Measurements from ENCODE around the gene GPRC6A.

GRCh38 chr6:116799945-116800344 is 28.9 kb downstream of the GPRC6A start:
- TF ChIP-seq, protein P1, sequence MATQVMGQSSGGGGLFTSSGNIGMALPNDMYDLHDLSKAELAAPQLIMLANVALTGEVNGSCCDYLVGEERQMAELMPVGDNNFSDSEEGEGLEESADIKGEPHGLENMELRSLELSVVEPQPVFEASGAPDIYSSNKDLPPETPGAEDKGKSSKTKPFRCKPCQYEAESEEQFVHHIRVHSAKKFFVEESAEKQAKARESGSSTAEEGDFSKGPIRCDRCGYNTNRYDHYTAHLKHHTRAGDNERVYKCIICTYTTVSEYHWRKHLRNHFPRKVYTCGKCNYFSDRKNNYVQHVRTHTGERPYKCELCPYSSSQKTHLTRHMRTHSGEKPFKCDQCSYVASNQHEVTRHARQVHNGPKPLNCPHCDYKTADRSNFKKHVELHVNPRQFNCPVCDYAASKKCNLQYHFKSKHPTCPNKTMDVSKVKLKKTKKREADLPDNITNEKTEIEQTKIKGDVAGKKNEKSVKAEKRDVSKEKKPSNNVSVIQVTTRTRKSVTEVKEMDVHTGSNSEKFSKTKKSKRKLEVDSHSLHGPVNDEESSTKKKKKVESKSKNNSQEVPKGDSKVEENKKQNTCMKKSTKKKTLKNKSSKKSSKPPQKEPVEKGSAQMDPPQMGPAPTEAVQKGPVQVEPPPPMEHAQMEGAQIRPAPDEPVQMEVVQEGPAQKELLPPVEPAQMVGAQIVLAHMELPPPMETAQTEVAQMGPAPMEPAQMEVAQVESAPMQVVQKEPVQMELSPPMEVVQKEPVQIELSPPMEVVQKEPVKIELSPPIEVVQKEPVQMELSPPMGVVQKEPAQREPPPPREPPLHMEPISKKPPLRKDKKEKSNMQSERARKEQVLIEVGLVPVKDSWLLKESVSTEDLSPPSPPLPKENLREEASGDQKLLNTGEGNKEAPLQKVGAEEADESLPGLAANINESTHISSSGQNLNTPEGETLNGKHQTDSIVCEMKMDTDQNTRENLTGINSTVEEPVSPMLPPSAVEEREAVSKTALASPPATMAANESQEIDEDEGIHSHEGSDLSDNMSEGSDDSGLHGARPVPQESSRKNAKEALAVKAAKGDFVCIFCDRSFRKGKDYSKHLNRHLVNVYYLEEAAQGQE (IDR thresholded peaks at IDR 0.05; ENCODE audit: low read depth, low read length): no peak
- no peak for TF ChIP-seq EED (IDR thresholded peaks at IDR 0.05; ENCODE audit: low read depth)
- no peak for TF ChIP-seq HCFC1 (IDR thresholded peaks at IDR 0.05; ENCODE audit: low read length)
- TF ChIP-seq EP300 (IDR thresholded peaks at IDR 0.05; ENCODE audit: borderline replicate concordance in 1 of 2, control insufficient read depth in 1 of 2, low read depth in 2 of 2, low read length in 2 of 2): no peak
- no peak for TF ChIP-seq SMC3 (IDR thresholded peaks at IDR 0.05; ENCODE audit: borderline replicate concordance, low read length)
